ENCODE measurements around the gene TMEM131. TPM values are rescaled to one million over a fixed set of nuclear protein-coding genes. Genes with fewer than 3 reads are reported as not detected.

TMEM131 gene
- total RNA-seq, 2 experiments from 2014 or later = 39.7 to 40.6 TPM

Other genes with a start within 250 kb of the TMEM131 start
- not detected for gene VWA3B, start 91.2 kb upstream of the TMEM131 start, total RNA-seq

All from activated CD4-positive, alpha-beta T cell treated with anti-CD3 and anti-CD28 coated beads, Interleukin-2, amount 10 ng/mL, durations not matched to agents 7 days and 5 days (primary cell).